Measurements from ENCODE around the gene ATG2A.

Gene ATG2A

DNA sequence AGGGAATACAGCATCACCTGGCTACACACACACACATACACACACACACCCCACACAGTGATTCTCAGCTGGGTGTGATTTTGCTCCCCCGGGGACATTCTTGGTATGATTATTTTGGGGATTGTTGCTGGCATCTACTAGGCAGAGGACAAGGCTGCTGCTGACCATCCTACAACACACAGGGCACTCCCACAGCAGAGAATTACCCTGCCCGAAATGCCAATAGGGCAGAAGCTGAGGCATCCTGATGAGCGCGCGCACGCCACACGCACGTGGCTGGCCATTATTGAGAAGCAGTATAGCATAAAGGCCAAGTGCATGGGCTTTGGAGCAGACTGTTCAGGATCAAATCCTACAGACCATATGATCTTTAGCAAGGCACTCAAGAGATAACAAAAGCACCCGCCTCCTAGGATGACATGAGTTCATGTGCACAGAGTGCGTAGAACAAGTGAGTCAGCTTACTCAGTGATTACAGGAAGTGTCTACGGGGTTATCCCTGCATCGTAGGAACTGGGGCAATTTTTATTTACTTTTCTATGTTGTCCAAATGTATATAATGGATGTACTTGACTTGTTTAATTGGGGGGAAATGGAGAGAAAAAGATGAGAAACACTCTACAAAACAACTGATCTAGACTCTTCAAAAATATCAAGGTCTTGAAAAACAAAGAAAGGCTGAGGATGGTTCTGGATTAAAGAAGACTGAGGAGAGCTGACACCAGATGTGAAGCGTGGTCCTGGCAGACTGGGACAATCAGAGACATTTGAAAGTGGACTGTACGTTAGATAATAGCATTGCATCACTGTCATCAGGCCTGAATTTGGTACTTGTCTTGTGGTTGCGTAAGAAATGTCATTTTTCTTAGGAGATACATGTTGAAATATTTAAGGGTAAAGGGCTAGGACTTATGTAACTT is 31.4 kb downstream of the ATG2A start:
- peak; percentile 55 for DNase-seq (ENCODE audit: low spot score)

DNA sequence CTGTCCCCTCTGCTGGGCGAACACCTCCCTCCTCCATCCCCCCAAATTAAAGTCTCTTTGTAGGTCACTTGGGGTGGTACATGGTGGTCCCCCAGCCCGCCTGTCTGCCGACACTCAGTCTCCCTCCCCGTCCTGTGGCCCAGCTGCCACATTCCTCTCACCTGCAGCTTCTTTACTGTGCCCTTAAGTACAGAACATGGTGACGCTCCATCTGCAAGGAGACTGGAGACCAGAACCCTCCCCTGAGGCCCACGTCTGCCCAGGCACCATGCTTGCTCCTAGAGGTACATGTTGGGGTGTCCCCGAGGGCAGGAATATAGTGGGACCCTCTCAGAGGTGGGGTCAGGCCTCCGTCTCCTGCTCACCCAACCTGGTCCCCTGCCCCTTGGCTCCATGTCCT is 33.0 kb downstream of the ATG2A start:
- no peak for DNase-seq (ENCODE audit: low spot score)

- no peak for DNase-seq (ENCODE audit: low spot score)
Measured at GRCh38 chr11:64883575-64883974, 33.4 kb downstream of the ATG2A start.

GRCh38 chr11:64882243-64882642 is 34.8 kb downstream of the ATG2A start:
- no peak for DNase-seq (ENCODE audit: low spot score)

GRCh38 chr11:64881476-64881875 is 35.5 kb downstream of the ATG2A start:
- no peak for DNase-seq (ENCODE audit: low spot score)

GRCh38 chr11:64880240-64881001 is 36.6 kb downstream of the ATG2A start:
- DNase-seq (ENCODE audit: low spot score): peak; percentile 41

DNA sequence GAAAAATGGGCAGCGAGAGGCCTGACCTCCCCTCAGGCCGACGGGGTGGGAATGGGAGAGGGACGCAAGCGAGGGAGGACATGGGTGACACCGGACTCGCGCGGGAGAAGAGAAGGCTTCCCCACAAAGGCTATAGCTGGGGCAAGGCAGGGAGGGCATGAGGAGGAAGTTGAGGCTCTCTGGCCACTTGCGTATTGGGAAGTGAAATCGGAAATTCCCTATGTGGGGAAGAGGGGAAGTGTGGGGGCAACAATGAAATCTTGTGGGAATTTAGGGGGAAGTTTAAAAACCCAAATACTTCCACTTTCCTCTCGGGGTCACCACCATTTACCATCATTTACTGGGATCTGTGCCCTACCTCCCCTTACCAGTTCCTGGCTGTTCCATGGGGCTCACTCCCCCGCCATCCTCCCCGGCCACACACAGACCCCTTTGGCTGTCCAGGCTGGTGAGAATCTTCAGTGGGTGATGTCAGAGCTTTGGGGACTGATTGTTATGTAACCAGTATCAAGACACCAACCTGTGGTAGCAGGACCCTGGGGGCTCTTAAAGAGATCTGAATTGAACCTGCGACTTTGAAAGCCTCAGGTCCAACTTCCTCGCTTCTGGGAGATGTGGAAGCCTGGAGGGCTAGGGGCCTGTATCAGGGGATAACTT is 37.6 kb downstream of the ATG2A start:
- DNase-seq (ENCODE audit: low spot score): no peak

GRCh38 chr11:64878494-64879243 is 38.3 kb downstream of the ATG2A start, which contains the start of gene EHD1:
EHD1 (minus strand) TSS chr11:64878621; CDS start chr11:64878464, 157 bp downstream.
- DNase-seq (ENCODE audit: low spot score): peak; percentile 100

GRCh38 chr11:64878223-64878493 is 38.9 kb downstream of the ATG2A start:
- no peak for DNase-seq (ENCODE audit: low spot score)

DNA sequence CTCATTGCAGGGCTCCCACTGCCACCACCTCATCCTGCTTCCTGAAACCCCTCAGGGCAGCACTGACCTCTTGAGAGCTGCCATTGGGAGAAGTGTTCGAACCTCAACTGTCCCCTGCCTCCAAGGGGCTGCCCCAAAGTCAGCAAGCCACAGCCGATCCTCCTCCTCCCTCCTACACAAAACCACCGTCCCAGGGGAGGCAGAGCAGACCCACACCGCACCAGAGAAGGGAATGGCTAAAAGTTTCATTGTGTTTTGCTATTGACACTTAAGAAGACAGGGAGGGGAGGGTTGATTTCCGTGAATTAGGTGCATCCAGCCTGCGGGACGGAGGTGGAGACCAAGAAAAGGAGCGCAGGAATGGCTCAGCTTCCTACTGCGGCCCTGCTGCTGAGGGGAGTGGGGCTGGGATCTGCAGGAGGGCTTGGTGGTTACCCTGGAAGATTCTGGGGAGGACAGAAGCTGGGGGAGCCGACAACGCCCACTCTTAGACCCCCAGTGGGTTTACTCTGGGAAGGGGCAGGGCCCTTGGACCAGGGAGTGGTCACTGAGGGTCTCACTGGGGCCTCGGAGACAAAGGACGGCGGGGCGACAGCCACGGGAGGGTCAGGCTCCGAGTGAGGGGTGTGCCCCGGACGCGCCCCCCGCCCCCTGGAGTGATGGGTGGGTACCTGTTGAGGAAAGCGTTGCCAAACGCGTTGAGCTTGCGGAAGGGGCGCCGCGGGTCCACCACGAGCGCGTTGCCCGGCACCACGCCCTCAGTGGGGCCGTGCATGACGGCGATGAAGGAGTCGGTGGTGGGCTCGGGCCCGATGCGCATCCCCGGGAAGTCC is 39.4 kb downstream of the ATG2A start:
- no peak for DNase-seq (ENCODE audit: low spot score)

GRCh38 chr11:64876835-64877341 is 40.1 kb downstream of the ATG2A start:
- no peak for DNase-seq (ENCODE audit: low spot score)

DNA sequence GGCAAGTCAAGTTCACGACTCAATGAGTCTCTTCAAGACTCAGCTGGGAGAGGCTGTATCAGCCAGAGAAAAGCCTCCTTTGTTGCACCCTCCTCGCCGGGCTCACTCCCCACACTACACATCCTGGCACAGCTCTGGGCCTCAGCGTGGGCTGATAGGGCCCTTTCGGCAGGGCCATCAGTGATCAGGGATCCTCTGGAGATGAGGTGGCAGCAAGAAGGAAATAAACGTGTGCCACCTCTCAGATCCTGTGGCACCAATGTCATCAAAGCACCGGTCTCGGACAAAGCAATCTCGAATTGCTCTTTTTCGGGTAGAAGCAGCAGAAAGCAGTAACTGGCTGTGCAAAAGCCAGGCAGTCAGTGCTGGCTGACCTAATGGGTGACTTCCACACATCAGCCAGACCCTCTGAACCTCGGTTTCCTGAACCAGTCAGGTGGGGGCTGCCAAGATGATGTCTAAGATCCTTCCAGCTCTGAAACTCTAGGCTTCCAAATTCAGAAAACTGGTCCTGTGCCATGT is 40.7 kb downstream of the ATG2A start:
- no peak for DNase-seq (ENCODE audit: low spot score)

GRCh38 chr11:64875369-64876228 is 41.4 kb downstream of the ATG2A start:
- no peak for DNase-seq (ENCODE audit: low spot score)

GRCh38 chr11:64874308-64875240 is 42.4 kb downstream of the ATG2A start:
- no peak for DNase-seq (ENCODE audit: low spot score)

DNA sequence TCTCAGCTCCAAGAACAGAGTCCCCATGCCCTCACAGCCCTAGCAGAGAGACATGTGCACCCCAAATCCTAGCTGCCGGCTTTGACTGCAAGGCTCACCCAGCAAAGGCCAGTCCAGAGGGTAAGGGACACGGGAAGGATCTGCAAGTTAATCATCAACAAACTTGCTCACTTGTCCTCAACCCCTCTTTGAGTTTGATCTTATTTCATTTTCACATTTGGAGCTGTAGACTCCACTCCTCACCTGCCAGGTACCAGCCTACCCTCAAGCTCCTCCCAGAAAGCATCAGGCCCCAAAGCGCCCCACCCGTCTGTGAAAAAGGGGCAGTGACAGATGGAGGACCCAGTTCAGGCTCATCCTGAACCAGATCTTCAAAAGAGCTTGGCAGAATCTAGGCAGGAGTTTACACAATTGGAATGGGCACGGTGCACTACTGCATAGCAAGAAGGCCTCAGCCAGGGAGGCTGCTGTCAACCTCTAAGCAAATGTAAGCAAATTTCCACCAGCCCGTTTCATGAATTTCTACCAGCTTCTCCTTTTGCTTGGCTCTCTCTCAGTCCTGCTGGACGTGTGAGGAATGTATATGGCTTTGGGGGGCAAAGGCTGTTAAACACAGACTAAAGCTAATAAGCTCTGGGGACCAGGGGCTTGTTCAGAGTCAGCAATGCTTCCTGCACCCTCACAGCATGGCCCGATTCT is 44.1 kb downstream of the ATG2A start:
- no peak for DNase-seq (ENCODE audit: low spot score)

GRCh38 chr11:64871492-64871891 is 45.5 kb downstream of the ATG2A start:
- no peak for DNase-seq (ENCODE audit: low spot score)

- no peak for DNase-seq (ENCODE audit: low spot score)
Measured at GRCh38 chr11:64870893-64871466, 46.0 kb downstream of the ATG2A start.
